NCI-H748 treated with DMSO at 0.1 percent for 48 hours (cell line): ENCODE data around the gene KIF5C.

Source experiments
- DNase-seq: peaks from one replicate; lab custom pipeline; 2025; lab: John Stamatoyannopoulos, UW

The KIF5C gene

GRCh38 chr2:148887350-148888002 is 12.4 kb downstream of the KIF5C start:
- peak; percentile 7 for DNase-seq

DNA sequence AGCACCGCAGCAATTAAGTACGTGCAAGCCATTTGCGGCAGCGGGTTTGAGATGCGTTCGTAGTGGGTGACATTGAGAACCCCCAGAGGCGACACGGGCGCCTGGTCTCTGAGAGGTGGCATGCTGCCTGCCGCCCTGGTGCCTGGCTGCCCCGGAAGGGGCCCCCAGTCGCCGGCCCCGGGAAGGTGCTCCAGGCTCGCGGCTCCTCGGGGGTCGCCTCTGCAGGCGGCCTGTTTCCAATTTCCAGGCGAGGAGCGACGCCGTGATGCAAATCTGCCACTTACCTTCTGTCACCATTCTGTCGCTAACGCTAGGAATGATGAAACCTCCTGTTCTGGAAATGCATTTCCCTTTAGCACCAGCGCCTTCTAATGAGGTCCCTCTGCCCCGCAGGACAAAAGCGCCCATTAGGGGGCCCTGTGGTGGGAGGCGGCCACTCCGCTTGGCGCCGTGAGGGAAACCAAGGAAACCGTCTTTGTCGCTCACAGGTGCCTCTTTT is 13.0 kb downstream of the KIF5C start:
- no peak for DNase-seq

- no peak for DNase-seq
Observed at GRCh38 chr2:148888986-148889385, 14.0 kb downstream of the KIF5C start.

- DNase-seq: no peak
Observed at GRCh38 chr2:148893906-148894305, 18.9 kb downstream of the KIF5C start.

DNA sequence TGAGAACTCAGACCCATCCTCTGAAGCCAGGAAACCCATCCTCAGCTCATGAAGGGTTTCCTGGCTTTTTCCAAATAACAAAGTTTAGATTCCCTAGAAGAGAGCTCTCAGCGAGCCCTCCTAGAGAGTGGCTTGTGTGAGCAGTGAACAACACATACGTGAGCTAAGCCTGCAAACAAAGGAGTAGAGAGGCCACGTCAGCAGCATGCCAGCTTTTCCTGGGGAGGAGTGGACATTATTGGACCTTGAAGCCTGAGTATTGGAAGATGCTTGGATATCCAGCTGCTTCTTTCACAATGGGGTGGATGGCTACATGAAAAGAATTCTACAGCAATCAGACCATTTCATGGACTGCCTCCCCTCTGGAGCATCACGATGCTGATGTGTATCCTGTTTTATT is 21.1 kb downstream of the KIF5C start:
- DNase-seq: no peak

DNA sequence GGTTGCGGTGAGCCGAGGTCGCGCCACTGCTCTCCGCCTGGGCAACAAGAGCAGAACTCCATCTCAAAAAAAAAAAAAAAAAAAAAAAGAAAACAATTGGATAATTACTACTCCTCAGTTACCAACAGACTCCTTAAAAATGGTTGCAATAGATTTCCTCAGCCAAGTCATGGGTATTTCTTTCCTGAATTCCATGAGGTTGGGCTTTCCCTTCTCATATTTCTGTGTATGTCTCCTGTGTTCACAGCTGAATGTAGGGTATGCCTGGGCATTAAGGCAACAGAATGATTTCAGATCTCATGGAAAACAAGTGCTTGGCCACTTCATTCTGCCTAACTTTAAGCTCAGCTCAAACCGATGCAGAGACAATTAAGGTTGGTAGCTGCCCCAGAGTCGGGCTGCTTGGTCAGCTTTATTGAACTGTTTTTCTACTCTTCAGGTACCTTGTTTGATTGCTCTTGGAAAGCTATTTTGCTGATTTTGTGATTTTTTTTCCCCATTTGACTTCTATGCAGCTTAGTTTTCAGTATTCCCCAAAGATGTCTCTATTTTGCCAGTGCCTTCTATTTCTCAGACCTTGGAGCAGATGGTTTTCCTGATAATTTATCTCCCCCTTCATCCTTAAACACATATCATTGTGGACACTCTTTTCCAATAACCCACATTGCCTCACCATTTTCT is 24.8 kb downstream of the KIF5C start:
- DNase-seq: no peak

GRCh38 chr2:148900350-148900837 is 25.4 kb downstream of the KIF5C start:
- DNase-seq: peak; percentile 95

DNA sequence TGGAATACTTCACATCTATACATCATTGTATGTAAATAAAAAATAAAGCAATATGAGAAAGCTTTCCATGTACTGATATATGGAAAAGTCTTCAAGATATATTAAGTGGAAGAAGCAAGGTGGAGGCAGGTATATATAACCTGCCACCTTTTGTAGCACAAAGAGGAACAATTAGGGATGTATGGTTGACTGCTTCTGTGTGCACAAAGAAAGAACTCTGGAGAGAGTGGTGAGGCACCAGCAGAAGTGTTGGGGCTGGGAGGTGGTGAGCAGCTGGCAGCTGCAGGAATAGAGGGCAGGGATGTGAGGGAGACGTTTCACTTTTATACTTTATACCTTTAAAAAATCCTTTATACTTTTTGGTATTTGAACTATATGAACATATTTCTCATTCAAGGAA is 26.1 kb downstream of the KIF5C start:
- peak; percentile 85 for DNase-seq

GRCh38 chr2:148902798-148903197 is 27.8 kb downstream of the KIF5C start:
- DNase-seq: no peak

- DNase-seq: no peak
Observed at GRCh38 chr2:148903294-148903693, 28.3 kb downstream of the KIF5C start.

DNA sequence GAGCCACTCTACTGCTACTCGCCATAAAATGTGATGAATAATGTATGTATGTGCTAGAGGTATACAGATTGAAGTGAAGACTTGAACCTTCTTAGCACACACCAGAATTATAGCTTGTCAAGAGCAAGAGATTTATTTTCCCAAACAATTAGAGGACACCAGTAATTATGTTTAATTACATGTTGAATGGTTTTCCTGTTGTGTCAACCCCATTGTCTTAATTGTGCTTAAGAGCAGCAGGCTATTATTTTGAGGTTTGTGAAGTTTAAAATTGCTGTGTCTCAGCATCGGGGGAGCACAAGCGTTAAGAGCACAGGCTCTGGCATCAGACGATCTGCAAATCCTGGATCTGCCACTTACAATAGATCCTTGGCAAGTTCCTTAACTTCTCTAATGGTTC is 29.0 kb downstream of the KIF5C start:
- peak; percentile 69 for DNase-seq

DNA sequence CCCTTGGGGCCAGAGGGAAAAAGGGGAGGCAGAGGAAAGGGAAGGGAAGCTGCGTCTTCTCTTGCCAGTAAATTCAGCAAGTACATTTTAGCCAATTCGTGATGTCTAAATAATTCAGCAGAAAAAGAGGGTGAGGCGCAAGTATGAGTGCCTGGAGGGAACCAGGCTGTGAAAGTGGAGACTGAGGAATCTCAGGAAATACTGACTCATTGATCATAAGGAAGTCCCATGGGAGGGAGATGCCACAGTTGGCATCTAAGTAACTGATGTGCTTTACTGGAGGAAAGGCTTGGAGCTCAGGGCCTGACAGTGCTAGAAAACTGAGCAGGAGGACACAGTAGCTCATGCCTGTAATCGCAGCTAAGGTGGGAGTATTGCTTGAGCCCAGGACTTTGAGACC is 31.1 kb downstream of the KIF5C start:
- no peak for DNase-seq

GRCh38 chr2:148907085-148907785 is 32.2 kb downstream of the KIF5C start:
- DNase-seq: no peak

DNA sequence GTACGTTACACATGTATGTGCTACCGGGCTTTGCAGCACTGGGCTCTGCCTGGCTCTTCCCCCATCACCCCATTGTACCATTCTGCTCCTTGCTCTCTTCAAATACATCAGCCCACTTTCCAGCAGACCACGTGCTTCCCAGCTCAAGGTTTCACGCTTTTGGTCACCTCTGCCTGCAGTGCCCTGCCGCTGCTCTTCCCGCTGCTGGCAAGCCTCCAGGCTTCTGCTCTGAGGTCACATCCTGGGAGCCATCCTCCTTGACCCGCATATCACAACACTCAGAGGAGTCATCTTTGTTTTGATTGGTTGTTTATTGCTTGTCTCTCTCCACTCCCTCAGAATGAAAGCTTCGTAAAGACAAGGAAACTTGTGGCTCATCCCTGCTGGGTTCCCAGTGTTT is 34.1 kb downstream of the KIF5C start:
- no peak for DNase-seq

DNA sequence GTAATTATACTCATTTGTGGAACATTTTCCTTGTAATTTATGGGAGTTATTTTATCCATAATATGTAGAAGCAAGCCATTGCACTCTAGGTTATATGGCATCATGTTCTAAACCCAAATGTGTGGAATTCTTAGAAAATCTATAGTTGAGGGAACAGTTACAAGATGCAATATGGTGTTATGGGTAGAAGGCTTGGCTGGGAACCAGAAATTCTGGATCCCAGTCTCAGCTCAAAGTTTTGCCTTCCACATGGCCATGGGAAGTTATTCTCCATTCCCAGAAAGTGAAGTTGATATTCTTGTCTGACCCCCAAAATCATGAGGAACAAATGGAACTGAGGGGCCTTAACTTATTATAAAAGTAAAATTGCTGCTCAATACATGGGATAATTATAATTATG is 38.0 kb downstream of the KIF5C start:
- no peak for DNase-seq

DNA sequence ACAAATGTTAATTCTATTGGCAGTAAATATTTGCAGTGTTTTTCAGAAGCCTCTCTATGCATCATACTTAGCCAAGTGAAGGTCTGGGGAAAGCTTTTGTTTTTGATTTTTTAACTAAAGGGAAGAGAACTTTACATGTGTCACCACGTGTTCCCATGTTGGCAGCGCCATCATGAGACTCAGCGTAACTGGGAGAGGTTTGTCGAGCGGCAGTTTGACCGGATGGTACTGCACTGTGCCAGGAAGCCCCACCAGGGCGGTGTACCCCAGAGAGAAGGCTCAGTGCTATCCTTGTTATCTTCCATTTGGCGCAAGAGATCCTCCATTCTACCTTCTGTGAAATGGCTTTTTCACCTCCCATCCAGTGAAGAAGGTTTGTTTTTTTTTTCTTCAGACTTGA is 38.5 kb downstream of the KIF5C start:
- DNase-seq: no peak

GRCh38 chr2:148914463-148914862 is 39.4 kb downstream of the KIF5C start:
- no peak for DNase-seq

DNA sequence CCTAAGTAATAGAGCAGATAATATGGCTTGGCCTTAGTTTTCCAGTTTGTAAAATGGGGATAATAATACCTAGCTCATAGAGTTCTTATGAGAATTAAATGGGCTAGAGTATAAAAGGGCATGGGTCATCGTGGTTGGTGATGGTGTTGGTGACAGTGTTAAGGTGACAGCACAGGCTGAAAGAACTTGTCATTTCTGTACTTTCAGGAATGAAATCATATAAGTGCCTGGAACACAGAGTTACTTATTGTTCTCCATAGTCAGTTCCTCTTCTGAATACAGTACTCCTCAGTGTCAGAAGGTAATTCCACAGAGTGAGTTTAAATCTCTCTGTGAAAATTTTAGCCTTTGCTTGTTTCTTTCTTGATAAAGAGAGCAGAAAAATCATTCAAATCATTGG is 42.4 kb downstream of the KIF5C start:
- no peak for DNase-seq

- DNase-seq: no peak
Observed at GRCh38 chr2:148918554-148918953, 43.5 kb downstream of the KIF5C start.

- DNase-seq: no peak
Observed at GRCh38 chr2:148920559-148920958, 45.5 kb downstream of the KIF5C start.

DNA sequence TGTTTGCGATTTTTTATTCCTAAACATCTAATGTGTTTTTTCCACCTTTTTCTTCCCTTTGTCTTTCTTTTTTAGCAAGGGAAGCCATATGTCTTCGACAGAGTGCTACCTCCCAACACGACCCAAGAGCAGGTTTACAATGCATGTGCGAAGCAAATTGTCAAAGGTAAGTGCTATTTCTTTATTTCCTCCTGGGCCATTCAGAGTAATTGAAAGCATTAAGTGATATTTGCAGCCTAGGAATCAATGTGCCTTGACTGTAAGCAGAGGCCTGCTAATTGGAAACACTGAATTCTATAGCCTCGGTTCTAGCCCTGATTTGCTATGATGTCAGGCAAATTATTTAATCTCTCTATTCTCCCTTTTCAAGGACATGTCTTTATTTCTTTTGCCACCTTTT is 47.0 kb downstream of the KIF5C start:
- no peak for DNase-seq

- DNase-seq: no peak
Observed at GRCh38 chr2:148922776-148923475, 47.9 kb downstream of the KIF5C start.
